ENCODE measurements around the gene RGMB. TPM values are rescaled to one million over a fixed set of nuclear protein-coding genes. Genes with fewer than 3 reads are reported as not detected.

The RGMB gene
- total RNA-seq, 2 experiments from 2014 or later: 1.4 to 1.7 TPM

GRCh38 chr5:98781964-98782363, 8.5 kb downstream of the RGMB start:
- Mint-ChIP-seq H3K4me1 (no peaks in the 10 kb centered on the region), H3K27ac (no peak overlapping the region), H3K4me3 (no peak overlapping the region), H3K36me3 (ENCODE audit: low read depth) (no peaks in the 10 kb centered on the region), H3K27me3 (peaks cover 7% of the 10 kb centered on the region), H3K9me3 (no peaks in the 10 kb centered on the region)
- DNase-seq: no peak
- ChIA-PET POLR2A (no interaction called here), CTCF (interaction anchor here (1.2 kb wide), 1 partner anchor 13 kb away, joined by 3 read pairs; no protein-coding TSS in a partner anchor)

GRCh38 chr5:98783051-98783649, 9.7 kb downstream of the RGMB start:
- H3K4me1 Mint-ChIP-seq: no peaks in the 10 kb centered on the region
- DNase-seq: no peak
- POLR2A ChIA-PET: no interaction called here
- H3K27me3 Mint-ChIP-seq: peaks cover 2% of the 10 kb centered on the region
- H3K27ac Mint-ChIP-seq: no peak overlapping the region
- H3K4me3 Mint-ChIP-seq: no peak overlapping the region
- H3K9me3 Mint-ChIP-seq: no peaks in the 10 kb centered on the region
- H3K36me3 Mint-ChIP-seq (ENCODE audit: low read depth): no peaks in the 10 kb centered on the region
- CTCF ChIA-PET: interaction anchor here (1.2 kb wide), 1 partner anchor 14 kb away, joined by 3 read pairs; no protein-coding TSS in a partner anchor

- Mint-ChIP-seq H3K4me3 (no peak overlapping the region), H3K27me3 (peaks cover 2% of the 10 kb centered on the region), H3K36me3 (ENCODE audit: low read depth) (no peaks in the 10 kb centered on the region), H3K9me3 (no peaks in the 10 kb centered on the region), H3K4me1 (no peaks in the 10 kb centered on the region), H3K27ac (no peak overlapping the region)
- POLR2A ChIA-PET: no interaction called here
- CTCF ChIA-PET: interaction anchor here (0.9 kb wide), 1 partner anchor 16 kb away, joined by 3 read pairs; no protein-coding TSS in a partner anchor
- no peak for DNase-seq
Observed at GRCh38 chr5:98784411-98784810, 10.9 kb downstream of the RGMB start.

GRCh38 chr5:98785244-98785643, 11.8 kb downstream of the RGMB start:
- Mint-ChIP-seq H3K9me3 (no peaks in the 10 kb centered on the region), H3K4me1 (no peaks in the 10 kb centered on the region), H3K27ac (no peak overlapping the region), H3K27me3 (no peaks in the 10 kb centered on the region), H3K4me3 (no peak overlapping the region), H3K36me3 (ENCODE audit: low read depth) (no peaks in the 10 kb centered on the region)
- POLR2A ChIA-PET: no interaction called here
- DNase-seq: no peak
- CTCF ChIA-PET: interaction anchor here (0.9 kb wide), 1 partner anchor 10 kb away, joined by 3 read pairs; no protein-coding TSS in a partner anchor

- ChIA-PET CTCF (interaction anchor here (0.9 to 1.3 kb wide), 2 partner anchors 11 to 14 kb away, joined by 3 read pairs; no protein-coding TSS in a partner anchor), POLR2A (interaction anchor here (0.6 kb wide), 1 partner anchor 1972 kb away, joined by 3 read pairs; no protein-coding TSS in a partner anchor)
- Mint-ChIP-seq H3K4me1 (no peaks in the 10 kb centered on the region), H3K27ac (no peak overlapping the region), H3K36me3 (ENCODE audit: low read depth) (no peaks in the 10 kb centered on the region), H3K4me3 (no peak overlapping the region), H3K9me3 (no peaks in the 10 kb centered on the region), H3K27me3 (no peaks in the 10 kb centered on the region)
- DNase-seq: no peak
Observed at GRCh38 chr5:98786191-98786853, 12.9 kb downstream of the RGMB start.

GRCh38 chr5:98787131-98787719, 13.8 kb downstream of the RGMB start:
- no peaks in the 10 kb centered on the region for H3K27me3 Mint-ChIP-seq
- H3K36me3 Mint-ChIP-seq (ENCODE audit: low read depth): no peaks in the 10 kb centered on the region
- POLR2A ChIA-PET: no interaction called here
- DNase-seq: no peak
- no peak overlapping the region for H3K4me3 Mint-ChIP-seq
- H3K4me1 Mint-ChIP-seq: no peaks in the 10 kb centered on the region
- H3K27ac Mint-ChIP-seq: no peak overlapping the region
- no peaks in the 10 kb centered on the region for H3K9me3 Mint-ChIP-seq
- CTCF ChIA-PET: interaction anchor here (0.7 to 1.4 kb wide), 3 partner anchors 9 to 1718 kb away, joined by 3 to 5 read pairs (median 3); no protein-coding TSS in a partner anchor

GRCh38 chr5:98789029-98789428, 15.6 kb downstream of the RGMB start:
- POLR2A ChIA-PET: no interaction called here
- Mint-ChIP-seq H3K27ac (no peak overlapping the region), H3K27me3 (no peaks in the 10 kb centered on the region), H3K9me3 (no peaks in the 10 kb centered on the region), H3K4me1 (no peaks in the 10 kb centered on the region), H3K4me3 (no peak overlapping the region), H3K36me3 (ENCODE audit: low read depth) (no peaks in the 10 kb centered on the region)
- CTCF ChIA-PET: no interaction called here
- no peak for DNase-seq

- DNase-seq: no peak
- Mint-ChIP-seq H3K4me1 (no peaks in the 10 kb centered on the region), H3K4me3 (no peak overlapping the region), H3K36me3 (ENCODE audit: low read depth) (no peaks in the 10 kb centered on the region), H3K27ac (no peak overlapping the region), H3K27me3 (no peaks in the 10 kb centered on the region), H3K9me3 (no peaks in the 10 kb centered on the region)
- POLR2A ChIA-PET: no interaction called here
- CTCF ChIA-PET: no interaction called here
Observed at GRCh38 chr5:98791001-98791519, 17.6 kb downstream of the RGMB start.

GRCh38 chr5:98791898-98792580, 18.6 kb downstream of the RGMB start:
- Mint-ChIP-seq H3K4me1 (no peaks in the 10 kb centered on the region), H3K9me3 (no peaks in the 10 kb centered on the region), H3K27ac (no peak overlapping the region), H3K36me3 (ENCODE audit: low read depth) (no peaks in the 10 kb centered on the region), H3K27me3 (no peaks in the 10 kb centered on the region), H3K4me3 (no peak overlapping the region)
- DNase-seq: no peak
- POLR2A ChIA-PET: interaction anchor here (0.6 kb wide), 1 partner anchor 274 kb away, joined by 6 read pairs; no protein-coding TSS in a partner anchor
- CTCF ChIA-PET: no interaction called here

GRCh38 chr5:98793223-98793622, 19.8 kb downstream of the RGMB start:
- no peaks in the 10 kb centered on the region for H3K9me3 Mint-ChIP-seq
- CTCF ChIA-PET: no interaction called here
- H3K4me1 Mint-ChIP-seq: no peaks in the 10 kb centered on the region
- no peak overlapping the region for H3K27ac Mint-ChIP-seq
- POLR2A ChIA-PET: no interaction called here
- no peaks in the 10 kb centered on the region for H3K36me3 Mint-ChIP-seq (ENCODE audit: low read depth)
- DNase-seq: no peak
- no peaks in the 10 kb centered on the region for H3K27me3 Mint-ChIP-seq
- no peak overlapping the region for H3K4me3 Mint-ChIP-seq

- Mint-ChIP-seq H3K27ac (no peak overlapping the region), H3K9me3 (no peaks in the 10 kb centered on the region), H3K27me3 (no peaks in the 10 kb centered on the region), H3K4me3 (no peak overlapping the region), H3K36me3 (ENCODE audit: low read depth) (no peaks in the 10 kb centered on the region), H3K4me1 (no peaks in the 10 kb centered on the region)
- ChIA-PET POLR2A (no interaction called here), CTCF (interaction anchor here (0.6 to 1.6 kb wide), 2 partner anchors 18 to 166 kb away, joined by 3 to 6 read pairs; no protein-coding TSS in a partner anchor)
- no peak for DNase-seq
Observed at GRCh38 chr5:98794001-98794400, 20.5 kb downstream of the RGMB start.

- H3K9me3 Mint-ChIP-seq: no peaks in the 10 kb centered on the region
- H3K27me3 Mint-ChIP-seq: no peaks in the 10 kb centered on the region
- no peaks in the 10 kb centered on the region for H3K36me3 Mint-ChIP-seq (ENCODE audit: low read depth)
- H3K4me1 Mint-ChIP-seq: no peaks in the 10 kb centered on the region
- no peak overlapping the region for H3K4me3 Mint-ChIP-seq
- ChIA-PET CTCF (interaction anchor here (1.6 kb wide), 1 partner anchor 18 kb away, joined by 3 read pairs; no protein-coding TSS in a partner anchor), POLR2A (no interaction called here)
- no peak for DNase-seq
- H3K27ac Mint-ChIP-seq: no peak overlapping the region
Observed at GRCh38 chr5:98794414-98795080, 21.1 kb downstream of the RGMB start.

All from activated CD4-positive, alpha-beta T cell treated with anti-CD3 and anti-CD28 coated beads, Interleukin-2, amount 10 ng/mL, durations not matched to agents 7 days and 5 days (primary cell).